Duodenal mucosa (tissue), 2 donors: ENCODE results near the gene OR1B1.
"Not testable (repeated sequence)": the region's sequence is repeated elsewhere in the genome, so short reads cannot be mapped to it uniquely, and the experiment has no call there.

Experiments used
- H3K27ac ChIP-seq: one replicate; pipeline ENCODE4 v1.7.0; 2013; ENCODE audit warnings: low read depth, low read length
- H3K27me3 ChIP-seq, 2 donors: one replicate each; pipeline ENCODE4 v1.7.0; 2013; ENCODE audit warnings: low read length in 2 of 2, control low read depth in 1 of 2; ENCODE audit not compliant: insufficient read depth in 2 of 2, control insufficient read depth in 1 of 2
- H3K36me3 ChIP-seq, 2 donors: one replicate each; pipeline ENCODE4 v1.7.0; 2013; ENCODE audit warnings: low read length in 2 of 2, control low read depth in 1 of 2; ENCODE audit not compliant: insufficient read depth in 2 of 2, control insufficient read depth in 1 of 2
- H3K4me1 ChIP-seq, 2 donors: one replicate each; pipeline ENCODE4 v1.7.0; 2013; ENCODE audit warnings: low read length in 2 of 2, control low read depth in 1 of 2; ENCODE audit not compliant: insufficient read depth in 2 of 2, control insufficient read depth in 1 of 2
- H3K4me3 ChIP-seq, 2 donors: one replicate each; pipeline ENCODE4 v1.7.0; 2013; ENCODE audit warnings: low read length in 2 of 2, low read depth in 1 of 2
- H3K9ac ChIP-seq, 2 donors: one replicate each; pipeline ENCODE4 v1.7.0; 2013; ENCODE audit warnings: low read length in 2 of 2, low read depth in 1 of 2
- H3K9me3 ChIP-seq, 2 donors: one replicate each; pipeline ENCODE4 v1.7.0; 2013; ENCODE audit warnings: low read length in 2 of 2, control low read depth in 1 of 2; ENCODE audit not compliant: control insufficient read depth in 1 of 2

Gene OR1B1

DNA sequence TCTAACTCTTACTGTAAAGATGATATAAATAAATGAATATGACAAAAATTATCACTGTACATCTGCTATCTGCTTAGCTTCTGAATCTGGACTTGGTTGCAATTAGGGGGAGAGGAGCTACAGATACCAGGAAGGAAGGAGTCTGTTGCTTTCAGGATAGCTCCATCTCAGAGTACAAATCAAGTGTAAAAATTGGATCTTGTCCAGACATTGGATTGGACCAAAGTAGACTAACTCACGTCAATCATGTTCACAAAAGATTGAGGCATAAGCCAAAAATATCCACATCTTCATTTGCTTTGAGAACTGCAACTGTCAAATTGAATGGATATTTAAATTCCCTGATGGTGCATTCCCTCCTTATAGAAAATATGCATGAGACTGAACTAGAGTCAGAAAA lies 51.7 kb downstream of the OR1B1 start:
- Histone ChIP-seq H3K36me3 (no peaks in the 10 kb centered on the region), H3K27ac (no peak overlapping the region), H3K9ac (no peak overlapping the region), H3K4me3 (no peak overlapping the region), H3K4me1 (no peaks in the 10 kb centered on the region), H3K27me3 (no peaks in the 10 kb centered on the region), H3K9me3 (no peaks in the 10 kb centered on the region)

DNA sequence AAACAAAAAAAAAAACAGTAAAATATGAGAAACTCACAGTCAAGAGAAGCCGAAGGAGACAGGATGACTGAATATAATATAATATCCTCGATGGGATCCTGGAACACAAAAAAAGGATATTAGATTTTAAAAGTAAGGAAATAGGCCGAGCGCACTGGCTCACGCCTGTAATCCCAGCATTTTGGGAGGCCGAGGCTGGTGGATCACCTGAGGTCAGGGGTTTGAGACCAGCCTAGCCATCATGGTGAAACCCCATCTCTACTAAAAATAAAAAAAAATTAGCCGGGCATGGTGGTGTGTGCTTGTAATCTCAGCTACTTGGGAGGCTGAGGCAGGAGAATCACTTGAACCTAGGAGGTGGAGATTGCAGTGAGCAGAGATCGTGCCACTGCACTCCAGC lies 74.1 kb downstream of the OR1B1 start, which contains the start of gene OR1L8:
Gene OR1L8, minus strand, starts transcription at position 101 of the 400 bp plus-strand sequence. CDS start 14,907 bp downstream, outside the sequence.
- H3K27ac ChIP-seq, H3K9me3 ChIP-seq, H3K36me3 ChIP-seq, H3K27me3 ChIP-seq, H3K4me1 ChIP-seq, H3K9ac ChIP-seq, H3K4me3 ChIP-seq: not testable (repeated sequence)

DNA sequence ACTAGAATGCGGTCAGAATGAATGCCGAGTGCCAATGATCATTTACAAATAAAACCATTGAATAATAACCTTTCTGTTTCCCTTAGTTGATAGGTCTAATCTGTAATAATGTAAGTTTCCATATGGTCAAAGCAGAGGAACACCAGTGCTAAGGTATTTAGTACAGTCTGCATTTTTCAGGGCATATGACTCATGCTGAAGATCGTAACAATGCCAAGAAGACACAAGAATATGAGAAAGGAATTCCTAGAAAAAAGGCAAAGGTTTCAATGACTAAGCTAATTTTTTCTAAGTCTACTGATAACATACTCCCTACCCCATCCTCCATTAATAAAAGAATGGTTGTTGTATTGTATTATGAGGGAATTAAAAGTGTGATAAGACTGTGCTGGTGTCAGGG lies 77.1 kb downstream of the OR1B1 start:
- H3K4me1 ChIP-seq: no peaks in the 10 kb centered on the region
- H3K9me3 ChIP-seq: no peaks in the 10 kb centered on the region
- no peaks in the 10 kb centered on the region for H3K27me3 ChIP-seq
- no peak overlapping the region for H3K27ac ChIP-seq
- H3K36me3 ChIP-seq: no peaks in the 10 kb centered on the region
- H3K9ac ChIP-seq: no peak overlapping the region
- no peak overlapping the region for H3K4me3 ChIP-seq

DNA sequence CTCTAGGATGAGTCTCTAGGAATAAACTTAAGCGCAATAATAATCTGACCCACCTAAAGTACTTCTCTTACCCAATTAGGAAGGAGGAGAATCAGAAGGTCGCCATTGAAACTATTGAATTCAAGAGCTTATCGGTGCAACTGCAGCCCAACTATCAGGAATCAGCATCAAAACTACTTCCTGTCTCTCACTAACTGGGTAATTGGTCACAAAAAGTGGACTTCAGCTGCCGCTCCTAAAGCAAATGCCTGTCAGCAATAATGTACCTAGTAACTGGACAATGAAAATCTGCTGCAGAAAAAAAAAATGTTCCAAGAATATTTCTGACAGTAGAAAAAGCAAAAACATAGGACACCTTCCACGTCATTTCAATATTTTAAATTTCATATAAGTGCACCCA lies 77.6 kb downstream of the OR1B1 start:
- no peaks in the 10 kb centered on the region for H3K27me3 ChIP-seq
- no peak overlapping the region for H3K9ac ChIP-seq
- no peaks in the 10 kb centered on the region for H3K9me3 ChIP-seq
- no peaks in the 10 kb centered on the region for H3K36me3 ChIP-seq
- no peak overlapping the region for H3K4me3 ChIP-seq
- H3K27ac ChIP-seq: no peak overlapping the region
- no peaks in the 10 kb centered on the region for H3K4me1 ChIP-seq
